Measurements from ENCODE around the gene PRRG2.

DNA sequence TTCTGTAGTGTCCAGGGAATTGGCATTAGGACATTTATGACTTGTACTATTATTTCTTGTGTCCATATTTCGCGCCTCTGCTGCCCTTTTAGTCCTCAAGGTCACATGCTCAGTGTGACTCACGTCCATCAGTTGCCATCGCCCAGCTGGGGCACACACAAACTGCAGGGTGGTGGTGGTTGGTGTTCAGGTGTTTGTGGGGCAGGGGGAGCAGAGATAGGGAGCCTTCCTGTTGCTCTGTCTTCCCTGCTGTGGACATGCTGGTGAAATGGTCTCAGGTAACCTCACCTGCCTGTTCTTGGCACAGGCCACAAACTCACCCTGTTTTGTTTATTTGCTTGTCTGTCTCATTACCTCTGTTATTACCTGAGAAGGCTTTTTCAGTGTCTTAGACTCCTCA is 32.3 kb downstream of the PRRG2 start:
- TF ChIP-seq POLR2AphosphoS5 (IDR thresholded peaks at IDR 0.05) (no peak), POLR2A (IDR thresholded peaks at IDR 0.05) (no peak), CTCF (IDR thresholded peaks at IDR 0.05) (no peak)
